ENCODE data around the gene C20orf141.

- TF ChIP-seq POLR2A (IDR thresholded peaks at IDR 0.05; ENCODE audit: low read length) (no peak), GATA1 (IDR thresholded peaks at IDR 0.05; ENCODE audit: low read depth, low read length) (no peak)
Observed at GRCh38 chr20:2767768-2768631, 46.8 kb upstream of the C20orf141 start.

All from erythroblast (primary cell).